B cell (primary cell): ENCODE measurements around the gene IQGAP1. TPM values are rescaled to one million over a fixed set of nuclear protein-coding genes. Genes with fewer than 3 reads are reported as not detected.

ENCODE experiments used
- ATAC-seq: fragments of 200-7000 bp; cut with Tn5 transposase; one replicate; pipeline ENCODE4 v1.10.0; 2021; ENCODE audit warnings: low read depth, mild to moderate bottlenecking, moderate number of reproducible peaks, moderate library complexity
- CTCF ChIA-PET: fragments of 350-600 bp; sonication (Branson Sonifier 250); formaldehyde crosslinking; loops from one replicate; lab custom pipeline; 2021; ENCODE audit warnings: antibody characterized with exemption, inconsistent platforms; lab: Charles Lee
- POLR2A ChIA-PET: fragments of 350-600 bp; sonication (Branson Sonifier 250); formaldehyde crosslinking; loops from one replicate; lab custom pipeline; 2021; ENCODE audit warnings: antibody characterized with exemption; lab: Charles Lee
- DNase-seq: peaks from one replicate; pipeline ENCODE4 v3.0.0; 2013
- H2AFZ ChIP-seq: 2 replicates; pipeline ENCODE4 v1.6.1; 2012; ENCODE audit warnings: mild to moderate bottlenecking, low read depth, low read length; ENCODE audit not compliant: insufficient read depth, poor library complexity, severe bottlenecking
- H3K27ac ChIP-seq, 2 donors: 1 replicate in 1 of 2; 2 replicates in 1 of 2; pipeline ENCODE4 v1.5.1; 2012 to 2013; ENCODE audit warnings: low read length in 2 of 2, mild to moderate bottlenecking in 2 of 2, moderate library complexity in 1 of 2
- H3K27me3 ChIP-seq, 4 experiments: fragments of 200-600 bp in 1 of 4; sonication (generic) in 1 of 4; replicated peaks in 1 of 4; 1 replicate in 2 of 4; 2 replicates in 2 of 4; pipeline versions ENCODE4 v1.6.1 to v1.7.0; 2013 to 2016; ENCODE audit warnings: low read length in 3 of 4, mild to moderate bottlenecking in 2 of 4, mixed read lengths in 1 of 4, moderate library complexity in 1 of 4; ENCODE audit not compliant: insufficient read depth in 4 of 4, control insufficient read depth in 3 of 4; ENCODE audit errors: control extremely low read depth in 1 of 4
- H3K36me3 ChIP-seq, 2 experiments: replicated peaks in 1 of 2; 1 replicate in 1 of 2; 2 replicates in 1 of 2; pipeline versions ENCODE4 v1.6.1 to v1.7.1; 2013; ENCODE audit warnings: low read length in 1 of 2; ENCODE audit not compliant: insufficient read depth in 2 of 2, control insufficient read depth in 1 of 2; ENCODE audit errors: control extremely low read depth in 1 of 2, extremely low read depth in 1 of 2
- H3K4me1 ChIP-seq, 2 donors: fragments of 200-600 bp in 1 of 2; sonication (generic) in 1 of 2; 1 replicate in 1 of 2; 2 replicates in 1 of 2; pipeline versions ENCODE4 v1.5.1 to v1.6.1; 2013 to 2017; ENCODE audit warnings: low read length in 2 of 2; ENCODE audit not compliant: control insufficient read depth in 2 of 2, insufficient read depth in 2 of 2
- H3K4me2 ChIP-seq: replicated peaks from 2 replicates; pipeline ENCODE3; 2012; ENCODE audit warnings: mild to moderate bottlenecking, low read depth, low read length; ENCODE audit not compliant: poor library complexity, severe bottlenecking
- H3K4me3 ChIP-seq, 5 experiments: fragments of 200-600 bp in 1 of 5; sonication (generic) in 1 of 5; 1 replicate in 3 of 5; 2 replicates in 2 of 5; pipeline versions ENCODE4 v1.5.1 to v1.7.0; 2011 to 2016; ENCODE audit warnings: low read length in 4 of 5, mild to moderate bottlenecking in 4 of 5, low read depth in 2 of 5, control low read depth in 1 of 5, moderate library complexity in 1 of 5; ENCODE audit not compliant: insufficient read depth in 1 of 5; ENCODE audit errors: control extremely low read depth in 1 of 5, extremely low read depth in 1 of 5
- H3K79me2 ChIP-seq: fragments of 200-600 bp; sonication (generic); one replicate; pipeline ENCODE4 v1.6.0; 2016; ENCODE audit warnings: low read length; ENCODE audit not compliant: control insufficient read depth, insufficient read depth
- H3K9ac ChIP-seq: fragments of 200-600 bp; sonication (generic); 2 replicates; pipeline ENCODE4 v1.6.1; 2017; ENCODE audit warnings: mild to moderate bottlenecking, low read length, moderate library complexity
- H3K9me3 ChIP-seq, 3 donors: one replicate each; pipeline versions ENCODE4 v1.6.1 to v1.7.1; 2013; ENCODE audit warnings: low read length in 2 of 3; ENCODE audit not compliant: control insufficient read depth in 2 of 3, insufficient read depth in 1 of 3; ENCODE audit errors: control extremely low read depth in 1 of 3
- H4K20me1 ChIP-seq: 2 replicates; pipeline ENCODE4 v1.6.0; 2012; ENCODE audit warnings: mild to moderate bottlenecking, low read length; ENCODE audit not compliant: insufficient read depth, control insufficient read depth, poor library complexity, severe bottlenecking
- H3K27ac Mint-ChIP-seq: one replicate; pipeline ENCODE4 v1.8.0; 2021; ENCODE audit warnings: mixed read lengths
- H3K27me3 Mint-ChIP-seq: one replicate; pipeline ENCODE4 v1.8.0; 2021; ENCODE audit warnings: mixed read lengths
- H3K4me1 Mint-ChIP-seq: one replicate; pipeline ENCODE4 v1.8.0; 2021; ENCODE audit warnings: mixed read lengths
- H3K4me3 Mint-ChIP-seq: one replicate; pipeline ENCODE4 v1.8.0; 2021; ENCODE audit warnings: mixed read lengths
- H3K9me3 Mint-ChIP-seq: one replicate; pipeline ENCODE4 v1.8.0; 2022; ENCODE audit warnings: mixed read lengths; ENCODE audit not compliant: insufficient read depth
- CTCF ChIP-seq: fragments of 200-600 bp; IDR thresholded peaks from one replicate; pipeline ENCODE4 v1.8.0; 2022; ENCODE audit warnings: antibody characterized with exemption, mild to moderate bottlenecking
- EZH2 ChIP-seq: IDR thresholded peaks from 2 replicates; pipeline ENCODE4 v1.6.1; 2012; ENCODE audit warnings: borderline replicate concordance, low read depth, mild to moderate bottlenecking, moderate library complexity, low read length; ENCODE audit not compliant: insufficient read depth, poor library complexity, severe bottlenecking
- WGBS: methylation state at CpG from one replicate; pipeline ENCODE4 v1.1.5; 2013; ENCODE audit warnings: missing lambda C conversion rate; ENCODE audit not compliant: insufficient coverage; 5-methylcytosine and 5-hydroxymethylcytosine counted together
- intact Hi-C: fragments of 100-400 bp; cut with micrococcal nuclease; formaldehyde crosslinking; loops from one replicate; pipeline ENCODE4 v1.10.0; 2022
- polyA plus RNA-seq: library from polyadenylated mRNA; depleted of rRNA; stranded (reverse); fragments of >200 nt; gene quantifications from 2 replicates; pipeline ENCODE4 v1.2.3, GENCODE V29; 2012
- total RNA-seq, 2 donors: library from RNA; stranded (reverse); fragments of 120-200 nt in 1 of 2; gene quantifications; 1 replicate in 1 of 2; 2 replicates in 1 of 2; pipeline versions ENCODE4 v1.2.3 to v1.2.4, GENCODE V29; 2013 to 2022

Gene IQGAP1
- total and polyA plus RNA-seq, 2 donors (not counting 1 experiment from before 2014, with no cell fraction given): 49.7 to 216 TPM

DNA sequence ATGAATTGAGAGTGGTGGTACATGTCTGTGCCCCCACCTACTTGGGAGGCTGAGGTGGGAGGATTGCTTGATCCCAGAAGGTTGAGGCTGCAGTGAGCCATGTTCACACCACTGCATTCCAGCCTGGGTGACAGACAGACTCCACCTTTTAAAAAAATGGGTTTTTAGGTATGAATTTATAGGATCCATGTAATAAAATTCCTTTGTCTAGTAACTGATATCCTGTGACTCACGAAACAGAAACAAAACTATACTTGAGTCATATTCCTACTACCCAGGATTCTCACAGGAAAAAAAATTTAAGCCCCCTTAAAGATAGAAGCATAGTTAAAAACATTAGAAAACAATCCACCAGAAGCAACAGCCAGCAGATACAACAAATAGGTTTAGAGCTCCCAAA is 131.6 kb downstream of the IQGAP1 start:
- no peak overlapping the region for H3K27ac ChIP-seq
- POLR2A ChIA-PET: no interaction called here
- H3K9me3 Mint-ChIP-seq: no peaks in the 10 kb centered on the region
- no CpG with 5 or more reads among the region's 1 CpG for WGBS
- no peak overlapping the region for H2AFZ ChIP-seq
- H3K4me1 ChIP-seq: peaks cover 18 to 19% of the 10 kb centered on the region in 2 donors
- H3K27me3 ChIP-seq: no peaks in the 10 kb centered on the region
- TF ChIP-seq CTCF (no peak), EZH2 (no peak)
- no peaks in the 10 kb centered on the region for H3K79me2 ChIP-seq
- CTCF ChIA-PET: interaction anchor here (0.6 to 2.2 kb wide), 3 partner anchors 84 to 253 kb away, joined by 3 to 7 read pairs (median 3); no protein-coding TSS in a partner anchor
- H3K4me1 Mint-ChIP-seq: peaks cover 25% of the 10 kb centered on the region
- no peak overlapping the region for H3K4me3 ChIP-seq
- no peak overlapping the region for H3K27ac Mint-ChIP-seq
- H3K27me3 Mint-ChIP-seq: no peaks in the 10 kb centered on the region
- DNase-seq (no peak), ATAC-seq (no peak)
- no peaks in the 10 kb centered on the region for H4K20me1 ChIP-seq
- no peaks in the 10 kb centered on the region for H3K36me3 ChIP-seq
- intact Hi-C loops: no loop called here
- H3K4me3 Mint-ChIP-seq: no peak overlapping the region
- no peak overlapping the region for H3K9ac ChIP-seq
- H3K4me2 ChIP-seq: no peak overlapping the region
- H3K9me3 ChIP-seq: no peaks in the 10 kb centered on the region

DNA sequence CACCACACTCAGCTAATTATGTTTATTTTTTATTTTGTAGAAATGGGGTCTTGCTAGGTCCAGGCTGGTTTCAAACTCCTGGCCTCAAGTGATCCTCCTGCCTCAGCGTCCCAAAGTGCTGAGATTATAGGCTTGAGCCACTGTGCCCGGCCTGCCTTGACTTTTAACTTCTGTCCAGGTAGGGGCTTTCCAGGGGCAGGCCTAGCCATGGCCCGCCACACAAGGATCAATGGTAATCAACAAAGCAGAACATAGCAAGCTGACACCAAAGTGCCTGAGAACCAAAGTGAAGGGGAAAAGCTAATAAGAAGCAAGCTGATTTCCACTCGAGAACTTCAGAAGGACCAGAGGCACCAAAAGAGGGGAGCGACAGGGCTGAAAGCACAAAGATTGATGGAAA is 132.3 kb downstream of the IQGAP1 start:
- Histone ChIP-seq H3K36me3 (no peaks in the 10 kb centered on the region), H3K79me2 (no peaks in the 10 kb centered on the region), H3K27me3 (no peaks in the 10 kb centered on the region), H3K9me3 (no peaks in the 10 kb centered on the region), H2AFZ (no peak overlapping the region), H3K4me1 (peaks cover 18 to 19% of the 10 kb centered on the region in 2 donors), H3K4me3 (no peak overlapping the region), H3K9ac (no peak overlapping the region), H4K20me1 (no peaks in the 10 kb centered on the region), H3K4me2 (no peak overlapping the region), H3K27ac (no peak overlapping the region)
- Mint-ChIP-seq H3K4me3 (no peak overlapping the region), H3K27me3 (no peaks in the 10 kb centered on the region), H3K9me3 (no peaks in the 10 kb centered on the region), H3K27ac (no peak overlapping the region), H3K4me1 (peaks cover 25% of the 10 kb centered on the region)
- WGBS: 89% methylated on average over 5 of the region's 5 CpGs
- no peak for DNase-seq
- ChIA-PET CTCF (interaction anchor here (0.8 to 2.2 kb wide), 3 partner anchors 10 to 201 kb away, joined by 3 to 7 read pairs (median 3); no protein-coding TSS in a partner anchor), POLR2A (no interaction called here)
- intact Hi-C loops: no loop called here
- no peak for TF ChIP-seq EZH2
- TF ChIP-seq CTCF: no peak
- no peak for ATAC-seq
